HFFc6 (cell line): ENCODE data around the gene POLR3K. TPM values are rescaled to one million over a fixed set of nuclear protein-coding genes. Genes with fewer than 3 reads are reported as not detected.
A peak's percentile ranks its signal among the peaks of the same experiment; 100 is the strongest.

ENCODE experiments used
- DNase-seq: peaks from one replicate; pipeline ENCODE4 v3.0.0-alpha.2; 2018
- H3K27ac Mint-ChIP-seq: 2 replicates; pipeline ENCODE4 v1.8.0; 2020; ENCODE audit warnings: mild to moderate bottlenecking, mixed read lengths
- H3K27me3 Mint-ChIP-seq: 2 replicates; pipeline ENCODE4 v1.8.0; 2021; ENCODE audit warnings: mild to moderate bottlenecking, moderate library complexity, mixed read lengths; ENCODE audit not compliant: insufficient read depth
- H3K36me3 Mint-ChIP-seq: 2 replicates; pipeline ENCODE4 v1.8.0; 2021; ENCODE audit warnings: low read depth, mixed read lengths
- H3K4me1 Mint-ChIP-seq: 2 replicates; pipeline ENCODE4 v1.8.0; 2020; ENCODE audit warnings: low read depth, mixed read lengths
- H3K4me3 Mint-ChIP-seq: 2 replicates; pipeline ENCODE4 v1.8.0; 2020; ENCODE audit warnings: mild to moderate bottlenecking, moderate library complexity, mixed read lengths
- H3K9me3 Mint-ChIP-seq: 2 replicates; pipeline ENCODE4 v1.8.0; 2020; ENCODE audit warnings: mild to moderate bottlenecking, mixed read lengths
- total RNA-seq, 6 experiments: library from RNA; stranded (reverse); fragmentation: NEBNext Ultra II Directional; extraction: Animal tissue kit (Norgen Biotek cat#: 25700); gene quantifications; 2 replicates in 1 of 6; 3 replicates in 5 of 6; pipeline ENCODE4 v1.2.3, GENCODE V29; 2021
- TF ChIP-seq, protein P1 (sequence below): fragments of 200-600 bp; sonication (generic); IDR thresholded peaks from 2 replicates; pipeline ENCODE4 v1.5.0; 2021; ENCODE audit warnings: antibody characterized with exemption, mild to moderate bottlenecking

POLR3K gene
- total RNA-seq, 6 experiments from 2014 or later, result 18.9 to 24.7 (median 19.8) TPM

DNA sequence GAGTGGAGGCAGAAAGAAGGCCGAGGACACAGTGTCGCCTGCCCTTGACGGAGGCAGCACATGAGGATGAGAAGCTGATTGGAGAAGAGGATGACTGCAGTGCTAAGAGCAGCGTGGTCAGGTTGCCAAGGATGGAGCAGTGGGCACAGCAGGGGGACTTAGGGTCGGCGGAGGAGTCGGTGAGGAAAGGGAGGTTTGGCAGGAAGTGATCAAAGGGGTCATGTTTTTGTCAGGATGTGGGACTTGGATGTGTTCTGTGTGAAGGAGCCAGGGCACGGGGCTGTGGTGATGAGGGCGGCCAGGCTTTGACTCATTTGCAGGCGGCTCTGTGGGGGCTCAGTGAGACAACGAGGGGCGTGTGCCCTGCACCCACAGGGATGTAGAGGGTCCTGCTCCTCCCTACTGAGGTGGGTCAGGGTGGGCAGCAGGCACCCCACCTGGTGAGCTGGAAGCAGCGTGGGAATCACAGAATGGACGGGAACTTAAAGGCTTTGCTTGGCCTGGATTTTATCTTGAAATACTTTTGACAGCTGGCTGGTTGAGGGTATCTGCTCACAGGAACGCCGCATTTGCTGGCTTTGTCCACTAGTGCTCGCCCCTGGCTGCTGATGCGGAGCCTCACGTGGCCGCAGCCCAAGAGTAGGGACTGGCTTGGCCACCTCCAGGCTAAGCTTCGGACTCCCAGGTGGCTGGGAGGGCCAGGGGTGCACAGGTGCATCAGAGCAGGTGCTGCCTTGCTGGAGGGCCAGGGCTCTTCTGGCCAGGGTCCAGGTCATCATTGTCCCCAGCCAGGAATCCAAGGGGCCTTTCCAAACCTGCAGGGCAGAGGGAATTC, 30.6 kb upstream of the POLR3K start:
- peaks cover 7% of the 10 kb centered on the region for H3K36me3 Mint-ChIP-seq
- peaks cover 9% of the 10 kb centered on the region for H3K27me3 Mint-ChIP-seq
- peak overlapping the region; percentile 89 for H3K27ac Mint-ChIP-seq
- TF ChIP-seq, protein P1, sequence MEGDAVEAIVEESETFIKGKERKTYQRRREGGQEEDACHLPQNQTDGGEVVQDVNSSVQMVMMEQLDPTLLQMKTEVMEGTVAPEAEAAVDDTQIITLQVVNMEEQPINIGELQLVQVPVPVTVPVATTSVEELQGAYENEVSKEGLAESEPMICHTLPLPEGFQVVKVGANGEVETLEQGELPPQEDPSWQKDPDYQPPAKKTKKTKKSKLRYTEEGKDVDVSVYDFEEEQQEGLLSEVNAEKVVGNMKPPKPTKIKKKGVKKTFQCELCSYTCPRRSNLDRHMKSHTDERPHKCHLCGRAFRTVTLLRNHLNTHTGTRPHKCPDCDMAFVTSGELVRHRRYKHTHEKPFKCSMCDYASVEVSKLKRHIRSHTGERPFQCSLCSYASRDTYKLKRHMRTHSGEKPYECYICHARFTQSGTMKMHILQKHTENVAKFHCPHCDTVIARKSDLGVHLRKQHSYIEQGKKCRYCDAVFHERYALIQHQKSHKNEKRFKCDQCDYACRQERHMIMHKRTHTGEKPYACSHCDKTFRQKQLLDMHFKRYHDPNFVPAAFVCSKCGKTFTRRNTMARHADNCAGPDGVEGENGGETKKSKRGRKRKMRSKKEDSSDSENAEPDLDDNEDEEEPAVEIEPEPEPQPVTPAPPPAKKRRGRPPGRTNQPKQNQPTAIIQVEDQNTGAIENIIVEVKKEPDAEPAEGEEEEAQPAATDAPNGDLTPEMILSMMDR, result no peak; the same call in 1 of the 2 replicates
- no peak for DNase-seq
- peaks cover 35% of the 10 kb centered on the region for H3K4me1 Mint-ChIP-seq
- H3K4me3 Mint-ChIP-seq, result peak overlapping the region; percentile 42
- H3K9me3 Mint-ChIP-seq, result no peaks in the 10 kb centered on the region

DNA sequence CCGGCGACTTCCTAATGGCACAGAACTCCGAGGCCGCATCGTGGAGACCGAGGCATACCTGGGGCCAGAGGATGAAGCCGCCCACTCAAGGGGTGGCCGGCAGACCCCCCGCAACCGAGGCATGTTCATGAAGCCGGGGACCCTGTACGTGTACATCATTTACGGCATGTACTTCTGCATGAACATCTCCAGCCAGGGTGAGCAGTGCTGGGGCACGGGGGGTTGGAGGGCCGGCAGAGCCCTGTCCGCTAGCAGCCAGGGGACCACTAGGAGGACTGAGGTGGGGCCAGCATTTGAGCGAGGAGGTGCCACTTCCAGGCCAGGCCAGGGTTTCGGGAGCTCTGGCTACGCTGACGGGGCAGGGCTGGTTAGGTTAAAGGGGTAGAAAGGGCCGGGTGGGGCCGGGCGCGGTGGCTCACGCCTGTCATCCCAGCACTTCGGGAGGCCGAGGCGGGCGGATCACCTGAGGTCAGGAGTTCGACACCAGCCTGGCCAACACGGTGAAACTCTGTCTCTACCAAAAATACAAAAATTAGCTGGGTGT, 29.7 kb upstream of the POLR3K start:
- Mint-ChIP-seq H3K4me3 (no peak overlapping the region), H3K27ac (peak overlapping the region; percentile 48; the same call in 1 of the 2 replicates), H3K9me3 (no peaks in the 10 kb centered on the region), H3K4me1 (peaks cover 39% of the 10 kb centered on the region), H3K36me3 (peaks cover 7% of the 10 kb centered on the region), H3K27me3 (peaks cover 9% of the 10 kb centered on the region)
- no peak for DNase-seq
- TF ChIP-seq, protein P1, result no peak

DNA sequence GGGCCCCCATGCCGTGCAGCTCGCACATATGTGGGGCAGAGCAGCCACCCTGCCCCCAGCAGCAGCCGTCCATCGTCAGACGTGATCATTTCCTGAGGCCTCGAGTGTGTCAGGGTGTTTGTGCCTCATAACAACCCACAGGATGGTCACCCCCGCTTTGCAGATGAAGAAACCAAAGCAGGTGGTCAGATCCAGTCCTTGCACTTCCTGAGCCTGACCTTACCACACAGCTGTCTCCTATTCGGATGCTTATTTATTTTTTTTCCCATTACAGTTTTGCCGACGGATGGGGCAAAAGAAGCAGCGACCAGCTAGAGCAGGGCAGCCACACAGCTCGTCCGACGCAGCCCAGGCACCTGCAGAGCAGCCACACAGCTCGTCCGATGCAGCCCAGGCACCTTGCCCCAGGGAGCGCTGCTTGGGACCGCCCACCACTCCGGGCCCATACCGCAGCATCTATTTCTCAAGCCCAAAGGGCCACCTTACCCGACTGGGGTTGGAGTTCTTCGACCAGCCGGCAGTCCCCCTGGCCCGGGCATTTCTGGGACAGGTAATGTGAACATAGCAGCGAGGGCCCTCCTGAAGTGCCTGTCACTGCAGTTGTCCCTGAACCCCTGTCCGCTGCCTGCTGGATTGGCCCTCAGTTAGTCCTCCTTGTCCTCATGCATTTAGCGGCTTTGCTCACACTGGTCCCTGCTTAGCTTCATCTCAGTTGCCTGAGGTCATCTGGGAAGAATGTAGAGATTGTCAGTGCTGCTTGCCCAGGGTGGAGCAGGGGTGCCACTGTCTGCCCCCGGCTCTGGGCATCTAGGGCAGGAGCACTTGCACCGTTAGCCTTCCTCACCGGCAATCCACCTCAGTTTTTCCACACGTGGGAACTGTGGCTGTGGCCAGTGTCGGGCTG, 26.0 kb upstream of the POLR3K start:
- H3K36me3 Mint-ChIP-seq, result peaks cover 7% of the 10 kb centered on the region
- H3K27ac Mint-ChIP-seq, result peak overlapping the region; percentile 91
- H3K27me3 Mint-ChIP-seq, result peaks cover 9% of the 10 kb centered on the region
- peaks cover 54% of the 10 kb centered on the region for H3K4me1 Mint-ChIP-seq
- H3K4me3 Mint-ChIP-seq, result peak overlapping the region; percentile 94
- H3K9me3 Mint-ChIP-seq, result no peaks in the 10 kb centered on the region
- no peak for DNase-seq
- TF ChIP-seq, protein P1, result no peak

DNA sequence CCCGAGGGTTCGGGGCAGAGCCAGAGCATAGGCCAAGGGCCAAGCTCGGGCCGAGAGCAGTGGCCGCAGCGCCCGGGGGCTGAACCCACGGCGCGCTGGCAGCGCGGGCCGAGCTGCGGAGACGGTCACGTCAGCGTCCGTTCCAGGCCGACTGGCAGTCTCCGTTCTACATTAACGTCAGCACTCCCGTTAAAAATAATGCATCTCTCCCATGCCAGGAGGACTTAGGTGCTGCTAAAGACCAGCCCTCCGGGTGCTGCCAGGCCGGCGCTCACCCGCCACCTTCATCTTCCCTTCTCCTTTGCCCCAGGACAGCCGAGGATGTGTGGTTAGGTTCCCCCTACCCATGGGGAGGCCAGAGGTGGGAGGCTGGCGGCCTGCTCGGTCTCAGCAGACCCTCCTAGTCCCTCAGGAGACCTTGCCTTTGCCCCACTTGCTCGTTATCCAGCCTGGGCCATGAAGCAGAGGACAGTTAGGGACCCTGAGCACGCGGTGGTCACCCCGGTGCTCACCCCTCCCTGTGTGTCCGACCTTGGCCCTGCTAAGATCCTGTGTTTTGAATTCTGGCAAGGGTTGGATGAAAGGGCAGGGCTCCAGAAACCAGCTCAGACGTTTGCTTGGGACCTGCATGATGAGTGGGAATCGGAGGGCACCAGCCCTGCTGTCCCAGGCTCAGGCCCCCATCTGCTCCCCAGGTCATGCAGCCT, 25.2 kb upstream of the POLR3K start:
- H3K27me3 Mint-ChIP-seq, result peaks cover 9% of the 10 kb centered on the region
- peak overlapping the region; percentile 94 for H3K4me3 Mint-ChIP-seq
- peaks cover 2% of the 10 kb centered on the region for H3K36me3 Mint-ChIP-seq
- peak overlapping the region; percentile 91 for H3K27ac Mint-ChIP-seq
- H3K4me1 Mint-ChIP-seq, result peaks cover 46% of the 10 kb centered on the region
- TF ChIP-seq, protein P1, result no peak
- H3K9me3 Mint-ChIP-seq, result no peaks in the 10 kb centered on the region
- peak; percentile 38 for DNase-seq
